Peyer's patch (tissue), 4 donors: Measurements from ENCODE around the gene OR51B2.

Experiments used
- CTCF ChIP-seq, 6 experiments: fragments of 450-650 bp in 4 of 6; fragments of 200-600 bp in 2 of 6; sonication (generic) in 1 of 6; IDR thresholded peaks; one replicate each; pipeline ENCODE4 v1.5.1; 2017 to 2019; ENCODE audit warnings: antibody characterized with exemption in 6 of 6, mild to moderate bottlenecking in 3 of 6, moderate library complexity in 1 of 6
- POLR2A ChIP-seq, 2 donors: fragments of 450-650 bp; IDR thresholded peaks; one replicate each; pipeline ENCODE4 v1.5.1; 2017; ENCODE audit warnings: antibody characterized with exemption in 2 of 2, mild to moderate bottlenecking in 2 of 2, moderate library complexity in 2 of 2

GRCh38 chr11:5293028-5293427 is 31.1 kb downstream of the OR51B2 start:
- TF ChIP-seq POLR2A (IDR thresholded peaks at IDR 0.05) (no peak), CTCF (IDR thresholded peaks at IDR 0.05) (no peak)
